Parathyroid adenoma (tissue), 2 donors: ENCODE results near the gene CD300H.
A peak's percentile ranks its signal among the peaks of the same experiment; 100 is the strongest.

Experiments used
- H2AFZ ChIP-seq: fragments of 300-600 bp; sonication (generic); one replicate; pipeline ENCODE4 v1.7.0; 2017; ENCODE audit warnings: antibody characterized with exemption, mild to moderate bottlenecking
- H3K27ac ChIP-seq: fragments of 300-600 bp; sonication (generic); one replicate; pipeline ENCODE4 v1.7.0; 2017
- H3K27me3 ChIP-seq: fragments of 300-600 bp; sonication (generic); one replicate; pipeline ENCODE4 v1.7.0; 2017; ENCODE audit warnings: low read length; ENCODE audit not compliant: control insufficient read depth, insufficient read depth
- H3K36me3 ChIP-seq: fragments of 300-600 bp; sonication (generic); one replicate; pipeline ENCODE4 v1.7.0; 2017; ENCODE audit warnings: low read length; ENCODE audit not compliant: control insufficient read depth, insufficient read depth
- H3K4me1 ChIP-seq: fragments of 300-600 bp; sonication (generic); one replicate; pipeline ENCODE4 v1.7.0; 2017; ENCODE audit warnings: control low read depth
- H3K4me2 ChIP-seq: fragments of 300-600 bp; sonication (generic); one replicate; pipeline ENCODE4 v1.7.0; 2017; ENCODE audit warnings: low read length
- H3K4me3 ChIP-seq: fragments of 300-600 bp; sonication (generic); one replicate; pipeline ENCODE4 v1.7.0; 2017; ENCODE audit warnings: low read depth, low read length
- H3K79me2 ChIP-seq: fragments of 300-600 bp; sonication (generic); one replicate; pipeline ENCODE4 v1.7.0; 2017; ENCODE audit warnings: control low read depth
- H3K9ac ChIP-seq: fragments of 300-600 bp; sonication (generic); one replicate; pipeline ENCODE4 v1.7.0; 2017; ENCODE audit warnings: mild to moderate bottlenecking
- H3K9me3 ChIP-seq: fragments of 300-600 bp; sonication (generic); one replicate; pipeline ENCODE4 v1.7.0; 2017; ENCODE audit warnings: low read length; ENCODE audit not compliant: control insufficient read depth
- TF ChIP-seq, protein P1 (sequence below): fragments of 300-600 bp; sonication (generic); IDR thresholded peaks from one replicate; pipeline ENCODE4 v1.7.0; 2017; ENCODE audit warnings: antibody characterized with exemption, mild to moderate bottlenecking
- donor health status: primary hyperparathyroidism.

CD300H gene

GRCh38 chr17:74603746-74604145 is 36.4 kb upstream of the CD300H start:
- Histone ChIP-seq H3K79me2 (no peaks in the 10 kb centered on the region), H3K4me3 (no peak overlapping the region), H3K27ac (no peak overlapping the region), H3K4me1 (no peaks in the 10 kb centered on the region), H3K4me2 (no peak overlapping the region), H3K27me3 (no peaks in the 10 kb centered on the region), H3K9me3 (no peaks in the 10 kb centered on the region), H3K9ac (no peak overlapping the region), H2AFZ (no peak overlapping the region), H3K36me3 (no peaks in the 10 kb centered on the region)
- TF ChIP-seq, protein P1, sequence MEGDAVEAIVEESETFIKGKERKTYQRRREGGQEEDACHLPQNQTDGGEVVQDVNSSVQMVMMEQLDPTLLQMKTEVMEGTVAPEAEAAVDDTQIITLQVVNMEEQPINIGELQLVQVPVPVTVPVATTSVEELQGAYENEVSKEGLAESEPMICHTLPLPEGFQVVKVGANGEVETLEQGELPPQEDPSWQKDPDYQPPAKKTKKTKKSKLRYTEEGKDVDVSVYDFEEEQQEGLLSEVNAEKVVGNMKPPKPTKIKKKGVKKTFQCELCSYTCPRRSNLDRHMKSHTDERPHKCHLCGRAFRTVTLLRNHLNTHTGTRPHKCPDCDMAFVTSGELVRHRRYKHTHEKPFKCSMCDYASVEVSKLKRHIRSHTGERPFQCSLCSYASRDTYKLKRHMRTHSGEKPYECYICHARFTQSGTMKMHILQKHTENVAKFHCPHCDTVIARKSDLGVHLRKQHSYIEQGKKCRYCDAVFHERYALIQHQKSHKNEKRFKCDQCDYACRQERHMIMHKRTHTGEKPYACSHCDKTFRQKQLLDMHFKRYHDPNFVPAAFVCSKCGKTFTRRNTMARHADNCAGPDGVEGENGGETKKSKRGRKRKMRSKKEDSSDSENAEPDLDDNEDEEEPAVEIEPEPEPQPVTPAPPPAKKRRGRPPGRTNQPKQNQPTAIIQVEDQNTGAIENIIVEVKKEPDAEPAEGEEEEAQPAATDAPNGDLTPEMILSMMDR: no peak

GRCh38 chr17:74603037-74603635 is 35.8 kb upstream of the CD300H start:
- no peaks in the 10 kb centered on the region for H3K27me3 ChIP-seq

DNA sequence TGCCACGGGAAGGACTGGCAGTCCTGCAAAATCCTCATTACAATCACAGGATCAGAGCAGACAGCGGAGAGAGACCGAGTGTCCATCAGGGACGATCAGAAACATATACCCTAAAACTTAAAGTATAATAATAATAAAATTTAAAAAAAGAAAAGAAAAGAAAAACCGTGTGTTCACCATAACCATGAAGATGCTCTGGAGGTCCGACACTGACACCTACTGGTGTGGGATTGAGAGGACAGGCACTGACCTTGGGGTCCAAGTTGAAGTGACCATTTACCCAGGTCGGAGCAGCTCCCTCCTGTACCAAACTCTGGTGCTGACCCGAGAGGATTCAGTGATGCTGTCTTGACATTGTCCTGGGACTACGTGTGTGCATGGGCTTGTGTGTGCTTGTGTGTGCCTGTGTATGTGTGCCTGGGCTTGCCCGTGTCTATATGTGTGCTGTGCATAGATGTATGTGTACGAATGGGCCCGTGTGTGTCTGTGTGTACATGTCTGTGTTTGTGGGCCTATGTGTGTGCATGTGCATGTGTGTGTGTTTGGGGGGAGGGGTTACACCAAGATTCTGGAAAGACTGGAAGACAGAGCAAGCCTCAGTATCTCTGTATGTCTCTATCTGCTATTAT is 34.7 kb upstream of the CD300H start:
- H3K36me3 ChIP-seq: no peaks in the 10 kb centered on the region
- H3K9me3 ChIP-seq: no peaks in the 10 kb centered on the region

More at GRCh38 chr17:74603037-74603635, 35.8 kb upstream of the CD300H start:
- H3K4me3 ChIP-seq: no peak overlapping the region
- no peaks in the 10 kb centered on the region for H3K79me2 ChIP-seq
- no peak overlapping the region for H3K27ac ChIP-seq
- H3K9me3 ChIP-seq: no peaks in the 10 kb centered on the region
- no peak overlapping the region for H3K4me2 ChIP-seq
- H3K4me1 ChIP-seq: no peaks in the 10 kb centered on the region
- H3K9ac ChIP-seq: no peak overlapping the region
- no peaks in the 10 kb centered on the region for H3K36me3 ChIP-seq
- TF ChIP-seq, protein P1: no peak
- no peak overlapping the region for H2AFZ ChIP-seq

GRCh38 chr17:74599448-74599939 is 32.2 kb upstream of the CD300H start:
- H3K27ac ChIP-seq: no peak overlapping the region
- H2AFZ ChIP-seq: no peak overlapping the region
- H3K4me3 ChIP-seq: no peak overlapping the region
- H3K79me2 ChIP-seq: no peaks in the 10 kb centered on the region
- no peaks in the 10 kb centered on the region for H3K4me1 ChIP-seq
- TF ChIP-seq, protein P1: no peak
- no peak overlapping the region for H3K4me2 ChIP-seq
- H3K27me3 ChIP-seq: no peaks in the 10 kb centered on the region
- H3K36me3 ChIP-seq: no peaks in the 10 kb centered on the region
- H3K9ac ChIP-seq: no peak overlapping the region
- H3K9me3 ChIP-seq: no peaks in the 10 kb centered on the region

More for the DNA sequence above, 34.7 kb upstream of the CD300H start:
- Histone ChIP-seq H3K4me3 (no peak overlapping the region), H3K79me2 (no peaks in the 10 kb centered on the region), H2AFZ (no peak overlapping the region), H3K27ac (no peak overlapping the region), H3K4me2 (no peak overlapping the region), H3K9ac (no peak overlapping the region), H3K27me3 (no peaks in the 10 kb centered on the region), H3K4me1 (no peaks in the 10 kb centered on the region)
- TF ChIP-seq, protein P1: peak; percentile 27
